IMR-90 (cell line): ENCODE data around the gene AHI1. TPM values are rescaled to one million over a fixed set of nuclear protein-coding genes. Genes with fewer than 3 reads are reported as not detected.
A peak's percentile ranks its signal among the peaks of the same experiment; 100 is the strongest.

Experiments
- ATAC-seq: fragments of 200-7000 bp; cut with Tn5 transposase; 2 replicates; pipeline ENCODE4 v1.9.1; 2020; ENCODE audit warnings: low read depth, mild to moderate bottlenecking, moderate library complexity
- BruUV-seq: library from RNA; stranded (reverse); fragments of 400-500 nt; replicated peaks from 2 replicates; lab custom pipeline; 2021; lab: Mats Ljungman, UMichigan
- CTCF ChIA-PET: fragments of 300-600 bp; formaldehyde crosslinking; extraction: SDS; loops from one replicate; lab custom pipeline; 2021; ENCODE audit warnings: antibody characterized with exemption; lab: Yijun Ruan, JAX
- POLR2A ChIA-PET: fragments of 300-600 bp; sonication (Branson Sonifier 250); formaldehyde crosslinking; loops from one replicate; lab custom pipeline; 2022; ENCODE audit warnings: antibody characterized with exemption; ENCODE audit not compliant: unreplicated experiment; lab: Charles Lee
- DNase-seq: peaks from one replicate; pipeline ENCODE4 v3.0.0; 2013
- H2AFZ ChIP-seq: replicated peaks from 2 replicates; pipeline ENCODE3; 2013; ENCODE audit warnings: low read length, mild to moderate bottlenecking; ENCODE audit not compliant: poor library complexity
- H2AK5ac ChIP-seq: 2 replicates; pipeline ENCODE4 v1.6.1; 2013; ENCODE audit warnings: low read depth, low read length, inconsistent platforms
- H2AK9ac ChIP-seq: replicated peaks from 2 replicates; pipeline ENCODE3; 2013; ENCODE audit warnings: mild to moderate bottlenecking, low read depth, low read length, moderate library complexity; ENCODE audit not compliant: poor library complexity
- H2BK120ac ChIP-seq: 2 replicates; pipeline ENCODE4 v1.6.1; 2013; ENCODE audit warnings: low read depth, low read length, inconsistent platforms
- H2BK15ac ChIP-seq: 3 replicates; pipeline ENCODE4 v1.6.1; 2013; ENCODE audit warnings: low read depth, low read length, inconsistent platforms
- H2BK20ac ChIP-seq: 2 replicates; pipeline ENCODE4 v1.6.1; 2013; ENCODE audit warnings: low read depth, mild to moderate bottlenecking, inconsistent platforms, low read length, moderate library complexity
- H2BK5ac ChIP-seq: 2 replicates; pipeline ENCODE4 v1.6.1; 2013; ENCODE audit warnings: mild to moderate bottlenecking, low read depth, low read length, inconsistent platforms; ENCODE audit not compliant: poor library complexity, severe bottlenecking
- H3K14ac ChIP-seq: replicated peaks from 2 replicates; pipeline ENCODE4 v1.6.1; 2013; ENCODE audit warnings: low read depth, low read length, inconsistent platforms
- H3K18ac ChIP-seq: 2 replicates; pipeline ENCODE4 v1.6.1; 2013; ENCODE audit warnings: low read depth, low read length, control low read depth
- H3K23ac ChIP-seq: 2 replicates; pipeline ENCODE4 v1.6.1; 2013; ENCODE audit warnings: low read depth, low read length, inconsistent platforms
- H3K27ac ChIP-seq: 2 replicates; pipeline ENCODE4 v1.5.1; 2013; ENCODE audit warnings: mild to moderate bottlenecking, control low read depth, low read length; ENCODE audit not compliant: insufficient read depth
- H3K27me3 ChIP-seq: 2 replicates; pipeline ENCODE4 v1.6.1; 2013; ENCODE audit warnings: low read length; ENCODE audit not compliant: control insufficient read depth, insufficient read depth
- H3K36me3 ChIP-seq: 2 replicates; pipeline ENCODE4 v1.6.1; 2013; ENCODE audit warnings: low read length, mixed read lengths; ENCODE audit not compliant: control insufficient read depth, insufficient read depth
- H3K4ac ChIP-seq: 2 replicates; pipeline ENCODE4 v1.6.1; 2013; ENCODE audit warnings: low read depth, low read length, inconsistent platforms
- H3K4me1 ChIP-seq: 2 replicates; pipeline ENCODE4 v1.6.1; 2013; ENCODE audit warnings: low read length, mixed read lengths; ENCODE audit not compliant: control insufficient read depth, insufficient read depth
- H3K4me2 ChIP-seq: 2 replicates; pipeline ENCODE4 v1.6.1; 2013; ENCODE audit warnings: low read depth, mild to moderate bottlenecking, control low read depth, low read length, moderate library complexity
- H3K4me3 ChIP-seq: 2 replicates; pipeline ENCODE4 v1.5.1; 2013; ENCODE audit warnings: low read depth, mild to moderate bottlenecking, control low read depth, low read length, moderate library complexity; ENCODE audit not compliant: insufficient read depth
- H3K56ac ChIP-seq: 2 replicates; pipeline ENCODE4 v1.6.1; 2013; ENCODE audit warnings: low read length, inconsistent platforms; ENCODE audit not compliant: insufficient read depth; ENCODE audit errors: extremely low read depth
- H3K79me1 ChIP-seq, 2 experiments: 2 replicates each; pipeline ENCODE4 v1.6.1; 2013; ENCODE audit warnings: low read length in 2 of 2, inconsistent platforms in 1 of 2, low read depth in 1 of 2
- H3K9ac ChIP-seq: 2 replicates; pipeline ENCODE4 v1.6.1; 2013; ENCODE audit warnings: low read depth, low read length, control low read depth
- H3K9me1 ChIP-seq: 2 replicates; pipeline ENCODE4 v1.6.1; 2013; ENCODE audit warnings: low read length, inconsistent platforms; ENCODE audit not compliant: insufficient read depth
- H3K9me3 ChIP-seq: 2 replicates; pipeline ENCODE4 v1.6.1; 2013; ENCODE audit warnings: low read length; ENCODE audit not compliant: control insufficient read depth, insufficient read depth
- H4K20me1 ChIP-seq: 2 replicates; pipeline ENCODE4 v1.6.1; 2013; ENCODE audit warnings: low read length, inconsistent platforms; ENCODE audit not compliant: insufficient read depth
- H4K5ac ChIP-seq: 2 replicates; pipeline ENCODE4 v1.6.1; 2013; ENCODE audit warnings: mild to moderate bottlenecking, low read depth, low read length, control low read depth
- H4K8ac ChIP-seq, 2 experiments: 2 replicates each; pipeline ENCODE4 v1.6.1; 2013; ENCODE audit warnings: low read depth in 2 of 2, low read length in 2 of 2, control low read depth in 1 of 2, inconsistent platforms in 1 of 2
- H4K91ac ChIP-seq: 2 replicates; pipeline ENCODE4 v1.6.1; 2013; ENCODE audit warnings: low read depth, low read length, inconsistent platforms; ENCODE audit not compliant: insufficient read depth
- BHLHE40 ChIP-seq: fragments of 150-350 bp; IDR thresholded peaks from 2 replicates; pipeline ENCODE4 v1.6.1; 2016; ENCODE audit warnings: mild to moderate bottlenecking, low read depth, low read length
- CTCF ChIP-seq: conservative IDR thresholded peaks from 2 replicates; pipeline ENCODE4 v1.5.1; 2012; ENCODE audit warnings: mild to moderate bottlenecking, low read depth, low read length, improper control_type of control experiment
- ELK1 ChIP-seq: fragments of 150-350 bp; IDR thresholded peaks from 2 replicates; pipeline ENCODE4 v1.6.1; 2016; ENCODE audit warnings: low read depth, mild to moderate bottlenecking, low read length, moderate library complexity, borderline replicate concordance
- MAFK ChIP-seq: IDR thresholded peaks from 2 replicates; pipeline ENCODE4 v1.6.1; 2012; ENCODE audit warnings: low read depth, low read length, improper control_type of control experiment
- MAZ ChIP-seq: IDR thresholded peaks from 2 replicates; pipeline ENCODE4 v1.6.1; 2012; ENCODE audit warnings: low read depth, mild to moderate bottlenecking, low read length, improper control_type of control experiment, moderate library complexity, borderline replicate concordance
- POLR2A ChIP-seq: IDR thresholded peaks from 2 replicates; pipeline ENCODE4 v1.6.1; 2012; ENCODE audit warnings: mild to moderate bottlenecking, low read depth, low read length
- RAD21 ChIP-seq: IDR thresholded peaks from 2 replicates; pipeline ENCODE4 v1.6.1; 2012; ENCODE audit warnings: low read length, improper control_type of control experiment
- SMC3 ChIP-seq: fragments of 150-350 bp; IDR thresholded peaks from 2 replicates; pipeline ENCODE4 v1.6.1; 2016; ENCODE audit warnings: low read depth, mild to moderate bottlenecking, antibody characterized with exemption, low read length, moderate library complexity
- USF2 ChIP-seq: fragments of 150-350 bp; IDR thresholded peaks from 2 replicates; pipeline ENCODE4 v1.6.1; 2017; ENCODE audit warnings: mild to moderate bottlenecking, antibody characterized with exemption, low read length, low read depth
- WGBS, 2 experiments: methylation state at CpG; one replicate each; pipeline versions ENCODE4 v1.1.5 to v1.1.7; 2013; ENCODE audit warnings: missing lambda C conversion rate in 2 of 2; ENCODE audit not compliant: insufficient read length in 1 of 2; ENCODE audit errors: extremely low coverage in 2 of 2; 5-methylcytosine and 5-hydroxymethylcytosine counted together
- dilution Hi-C: fragments of 300-500 bp; cut with HindIII; formaldehyde crosslinking; loops from one replicate; pipeline ENCODE4 v1.14.3; 2018; ENCODE audit warnings: low sequenced_read_pairs; ENCODE audit not compliant: unreplicated experiment
- in situ Hi-C: fragments of 300-500 bp; cut with MboI; formaldehyde crosslinking; loops from 3 replicates; pipeline ENCODE4 v1.14.3; 2019; ENCODE audit warnings: low sequenced_read_pairs, inconsistent platforms, mixed read lengths
- intact Hi-C: fragments of 100-400 bp; cut with micrococcal nuclease; formaldehyde crosslinking; loops from 2 replicates; pipeline ENCODE4 v1.10.0; 2022
- polyA plus RNA-seq, 3 experiments: library from polyadenylated mRNA; depleted of rRNA; stranded (reverse); fragments of >200 nt; gene quantifications; 2 replicates each; pipeline ENCODE4 v1.2.3, GENCODE V29; 2012; ENCODE audit warnings: low replicate concordance in 1 of 3
- total RNA-seq: library from RNA; depleted of rRNA; stranded (reverse); fragments of >200 nt; gene quantifications from 2 replicates; pipeline ENCODE4 v1.2.3, GENCODE V29; 2012

Gene AHI1
- total and polyA plus RNA-seq, 2 of the 4 experiments (the other 2 are of a cell fraction): 9.5 to 19.4 TPM

GRCh38 chr6:135504734-135505133, 7.2 kb upstream of the AHI1 start:
- no peak overlapping the region; the same call in 1 of the 2 replicates for H3K18ac ChIP-seq
- H3K14ac ChIP-seq: no peak overlapping the region
- H2AK9ac ChIP-seq: no peak overlapping the region
- DNase-seq (no peak), ATAC-seq (no peak)
- H2AK5ac ChIP-seq: no peak overlapping the region
- no peaks in the 10 kb centered on the region for H4K20me1 ChIP-seq
- H2BK5ac ChIP-seq: no peak overlapping the region
- in situ Hi-C loops (no loop called here), intact Hi-C loops (loop anchor here (5.0 kb wide), 1 partner anchor 348 kb away; the partner anchor contains the start of gene PDE7B), dilution Hi-C loops (no loop called here)
- no peak overlapping the region for H3K4me3 ChIP-seq
- TF ChIP-seq POLR2A (no peak), MAZ (no peak), BHLHE40 (no peak), ELK1 (no peak), MAFK (no peak), USF2 (no peak), CTCF (no peak), SMC3 (no peak), RAD21 (no peak)
- no peak overlapping the region for H3K27ac ChIP-seq
- no peaks in the 10 kb centered on the region for H3K36me3 ChIP-seq
- H4K91ac ChIP-seq: 0 out of 2 replicates have a peak overlapping the region, but pooled peaks have one; percentile 34
- no peak overlapping the region for H3K56ac ChIP-seq
- peak overlapping the region; percentile 21; the same call in 1 of the 2 replicates for H4K5ac ChIP-seq
- ChIA-PET CTCF (interaction anchor here (0.7 kb wide), 1 partner anchor 276 kb away, joined by 3 read pairs; no protein-coding TSS in a partner anchor), POLR2A (no interaction called here)
- 75% methylated on average over 2 of the region's 3 CpGs; no CpG with 5 or more reads in 1 of the 2 experiments for WGBS, 2 experiments
- H3K23ac ChIP-seq: no peak overlapping the region
- no peak overlapping the region for H3K4me2 ChIP-seq
- peaks cover 2% of the 10 kb centered on the region; the same call in 1 of the 2 replicates for H3K4me1 ChIP-seq
- H2AFZ ChIP-seq: no peak overlapping the region
- no peak overlapping the region for H3K4ac ChIP-seq
- BruUV-seq: no TSS peak
- no peaks in the 10 kb centered on the region for H3K27me3 ChIP-seq
- no peaks in the 10 kb centered on the region for H3K9me3 ChIP-seq
- no peak overlapping the region for H3K9ac ChIP-seq
- peak overlapping the region; percentile 58; the same call in 1 of the 2 replicates for H2BK120ac ChIP-seq
- 0 out of 2 replicates have a peak overlapping the region, but pooled peaks have one; percentile 34 for H2BK20ac ChIP-seq
- H3K9me1 ChIP-seq: no peaks in the 10 kb centered on the region
- H4K8ac ChIP-seq: 0 out of 4 replicates have a peak overlapping the region, but pooled peaks have one; percentile 10 to 16
- H2BK15ac ChIP-seq: peak overlapping the region; percentile 55; the same call in 2 of the 3 replicates
- no peaks in the 10 kb centered on the region for H3K79me1 ChIP-seq
